OCI-LY1 (cell line): ENCODE measurements around the gene OR7A10.

Experiments used
- H2AFZ ChIP-seq: fragments of 200-600 bp; sonication (generic), shearing (Covaris generic); 2 replicates; pipeline ENCODE4 v1.6.0; 2014; ENCODE audit warnings: antibody characterized with exemption, mild to moderate bottlenecking, low read length
- H3F3A ChIP-seq: fragments of 200-600 bp; sonication (generic), shearing (Covaris generic); 2 replicates; pipeline ENCODE4 v1.6.0; 2014; ENCODE audit warnings: mild to moderate bottlenecking, antibody characterized with exemption, low read length, moderate library complexity; ENCODE audit not compliant: insufficient read depth
- H3K27ac ChIP-seq: fragments of 200-600 bp; sonication (generic); 2 replicates; pipeline ENCODE4 v1.5.1; 2014; ENCODE audit warnings: low read length, mixed run types, mild to moderate bottlenecking, low read depth; ENCODE audit not compliant: poor library complexity, severe bottlenecking
- H3K27me3 ChIP-seq: fragments of 200-600 bp; sonication (generic); 2 replicates; pipeline ENCODE4 v1.6.0; 2014; ENCODE audit warnings: antibody characterized with exemption, mild to moderate bottlenecking, low read length, moderate library complexity; ENCODE audit not compliant: insufficient read depth
- H3K36me3 ChIP-seq: fragments of 200-600 bp; sonication (generic); 2 replicates; pipeline ENCODE4 v1.6.1; 2014; ENCODE audit warnings: mild to moderate bottlenecking, antibody characterized with exemption, low read length, moderate library complexity, mixed read lengths; ENCODE audit not compliant: insufficient read depth
- H3K4me1 ChIP-seq: fragments of 200-600 bp; sonication (generic); 2 replicates; pipeline ENCODE4 v1.5.1; 2014; ENCODE audit warnings: mild to moderate bottlenecking, low read length, moderate library complexity; ENCODE audit not compliant: insufficient read depth, severe bottlenecking
- H3K4me2 ChIP-seq: fragments of 200-600 bp; sonication (generic), shearing (Covaris generic); 2 replicates; pipeline ENCODE4 v1.6.1; 2014; ENCODE audit warnings: low read length
- H3K4me3 ChIP-seq: fragments of 200-600 bp; sonication (generic); 2 replicates; pipeline ENCODE4 v1.5.1; 2014; ENCODE audit warnings: low read length, low read depth, mild to moderate bottlenecking, mixed read lengths; ENCODE audit not compliant: poor library complexity, severe bottlenecking
- H3K79me2 ChIP-seq: fragments of 200-600 bp; shearing (Covaris generic); 2 replicates; pipeline ENCODE4 v1.6.1; 2016; ENCODE audit warnings: mixed run types, low read length, mixed read lengths; ENCODE audit not compliant: insufficient read depth
- H3K9ac ChIP-seq: fragments of 200-600 bp; sonication (generic), shearing (Covaris generic); 2 replicates; pipeline ENCODE4 v1.6.1; 2014; ENCODE audit warnings: mild to moderate bottlenecking, low read length, mixed read lengths
- H3K9me2 ChIP-seq: fragments of 200-600 bp; sonication (generic), shearing (Covaris generic); 2 replicates; pipeline ENCODE4 v1.6.1; 2014; ENCODE audit warnings: low read depth, mild to moderate bottlenecking, low read length, mixed read lengths
- H3K9me3 ChIP-seq: fragments of 200-600 bp; shearing (Covaris generic); 2 replicates; pipeline ENCODE4 v1.6.1; 2014; ENCODE audit warnings: low read length, mixed read lengths
- H4K20me1 ChIP-seq: fragments of 200-600 bp; sonication (generic), shearing (Covaris generic); 2 replicates; pipeline ENCODE4 v1.6.0; 2016; ENCODE audit warnings: mild to moderate bottlenecking, low read length; ENCODE audit not compliant: insufficient read depth
- EZH2 ChIP-seq: fragments of 200-600 bp; sonication (generic), shearing (Covaris generic); IDR thresholded peaks from 2 replicates; pipeline ENCODE4 v1.8.0; 2017; ENCODE audit warnings: borderline replicate concordance, mixed run types, mild to moderate bottlenecking, antibody characterized with exemption, low read length, moderate library complexity, mixed read lengths
- TF ChIP-seq, protein P1 (sequence below): fragments of 200-600 bp; sonication (generic), shearing (Covaris generic); IDR thresholded peaks from 2 replicates; pipeline ENCODE4 v1.5.1; 2017; ENCODE audit warnings: mild to moderate bottlenecking, antibody characterized with exemption, low read length, moderate library complexity, mixed read lengths

The OR7A10 gene

DNA sequence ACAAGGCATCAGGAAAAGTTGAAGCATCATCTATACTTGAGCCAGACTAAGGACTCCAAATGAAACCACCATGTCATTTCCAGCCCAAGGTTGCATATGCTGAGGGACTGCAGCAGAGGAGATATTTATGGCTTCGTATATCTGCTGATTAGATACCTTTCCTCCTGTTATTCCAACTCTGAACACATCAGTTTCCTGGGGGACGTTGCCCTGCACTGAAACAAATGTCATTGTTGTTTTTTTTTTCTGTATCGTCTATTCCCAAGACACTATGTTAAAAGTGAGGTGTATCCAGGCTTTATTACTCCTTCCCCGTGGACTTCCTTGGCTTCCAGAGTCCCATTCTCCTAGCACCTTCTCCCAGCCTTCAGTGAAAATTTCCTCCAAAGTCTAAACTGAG is 37.3 kb upstream of the OR7A10 start, which contains the start of gene OR7A17:
Gene OR7A17, minus strand, starts transcription at position 101 of the 400 bp plus-strand sequence. CDS start 4,777 bp downstream, outside the sequence.
- Histone ChIP-seq H3K36me3 (no peaks in the 10 kb centered on the region), H2AFZ (no peak within 1 kb of the TSS), H3K27ac (no peak within 1 kb of the TSS), H3K4me1 (no peaks in the 10 kb centered on the region), H4K20me1 (no peaks in the 10 kb centered on the region), H3K79me2 (no peaks in the 10 kb centered on the region), H3F3A (no peaks in the 10 kb centered on the region), H3K4me3 (no peak within 1 kb of the TSS), H3K9me3 (0 out of 2 replicates have a peak, but pooled peaks cover 2% of the 10 kb centered on the region), H3K27me3 (no peaks in the 10 kb centered on the region), H3K4me2 (no peak within 1 kb of the TSS), H3K9ac (no peak within 1 kb of the TSS), H3K9me2 (no peaks in the 10 kb centered on the region)
- no peak for TF ChIP-seq EZH2
- TF ChIP-seq, protein P1, sequence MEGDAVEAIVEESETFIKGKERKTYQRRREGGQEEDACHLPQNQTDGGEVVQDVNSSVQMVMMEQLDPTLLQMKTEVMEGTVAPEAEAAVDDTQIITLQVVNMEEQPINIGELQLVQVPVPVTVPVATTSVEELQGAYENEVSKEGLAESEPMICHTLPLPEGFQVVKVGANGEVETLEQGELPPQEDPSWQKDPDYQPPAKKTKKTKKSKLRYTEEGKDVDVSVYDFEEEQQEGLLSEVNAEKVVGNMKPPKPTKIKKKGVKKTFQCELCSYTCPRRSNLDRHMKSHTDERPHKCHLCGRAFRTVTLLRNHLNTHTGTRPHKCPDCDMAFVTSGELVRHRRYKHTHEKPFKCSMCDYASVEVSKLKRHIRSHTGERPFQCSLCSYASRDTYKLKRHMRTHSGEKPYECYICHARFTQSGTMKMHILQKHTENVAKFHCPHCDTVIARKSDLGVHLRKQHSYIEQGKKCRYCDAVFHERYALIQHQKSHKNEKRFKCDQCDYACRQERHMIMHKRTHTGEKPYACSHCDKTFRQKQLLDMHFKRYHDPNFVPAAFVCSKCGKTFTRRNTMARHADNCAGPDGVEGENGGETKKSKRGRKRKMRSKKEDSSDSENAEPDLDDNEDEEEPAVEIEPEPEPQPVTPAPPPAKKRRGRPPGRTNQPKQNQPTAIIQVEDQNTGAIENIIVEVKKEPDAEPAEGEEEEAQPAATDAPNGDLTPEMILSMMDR, result no peak

DNA sequence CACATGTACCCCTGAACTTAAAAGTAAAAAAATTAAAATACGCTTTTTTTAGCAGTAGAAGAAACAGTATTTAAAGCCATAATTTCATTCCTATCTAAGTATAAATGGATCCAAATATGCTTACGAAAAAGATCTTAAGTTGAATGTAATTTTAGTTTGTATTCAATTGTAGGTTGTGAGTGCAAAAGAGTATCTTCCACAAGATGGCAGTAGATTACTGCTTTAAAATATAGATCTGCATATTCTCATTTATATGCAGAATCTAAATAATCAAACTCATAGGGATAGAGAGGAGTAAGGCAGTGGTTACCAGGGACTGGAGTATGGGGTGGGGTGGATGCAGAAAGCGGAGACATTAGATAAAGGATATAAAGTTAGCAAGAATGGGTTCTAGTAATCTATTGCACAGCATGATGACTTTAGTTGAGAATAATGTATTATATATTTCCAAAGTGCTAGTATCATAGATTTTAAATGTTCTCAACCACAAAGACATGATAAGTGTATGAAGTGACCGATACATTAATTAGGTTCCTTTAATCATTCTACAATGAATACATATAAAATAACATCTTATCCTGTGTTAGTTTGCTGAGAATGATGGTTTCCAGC is 23.0 kb upstream of the OR7A10 start:
- no peaks in the 10 kb centered on the region for H3K9me2 ChIP-seq
- no peaks in the 10 kb centered on the region for H3K27me3 ChIP-seq
- no peaks in the 10 kb centered on the region for H3K36me3 ChIP-seq
- H3K4me1 ChIP-seq, result no peaks in the 10 kb centered on the region
- H2AFZ ChIP-seq, result no peak overlapping the region
- H3K9me3 ChIP-seq, result no peaks in the 10 kb centered on the region
- H4K20me1 ChIP-seq, result no peaks in the 10 kb centered on the region
- H3K27ac ChIP-seq, result no peak overlapping the region
- no peak overlapping the region for H3K4me3 ChIP-seq
- H3F3A ChIP-seq, result no peaks in the 10 kb centered on the region
- no peak overlapping the region for H3K9ac ChIP-seq
- H3K4me2 ChIP-seq, result no peak overlapping the region
- H3K79me2 ChIP-seq, result no peaks in the 10 kb centered on the region
- TF ChIP-seq, protein P1, result peak; percentile 62
- TF ChIP-seq EZH2, result no peak

DNA sequence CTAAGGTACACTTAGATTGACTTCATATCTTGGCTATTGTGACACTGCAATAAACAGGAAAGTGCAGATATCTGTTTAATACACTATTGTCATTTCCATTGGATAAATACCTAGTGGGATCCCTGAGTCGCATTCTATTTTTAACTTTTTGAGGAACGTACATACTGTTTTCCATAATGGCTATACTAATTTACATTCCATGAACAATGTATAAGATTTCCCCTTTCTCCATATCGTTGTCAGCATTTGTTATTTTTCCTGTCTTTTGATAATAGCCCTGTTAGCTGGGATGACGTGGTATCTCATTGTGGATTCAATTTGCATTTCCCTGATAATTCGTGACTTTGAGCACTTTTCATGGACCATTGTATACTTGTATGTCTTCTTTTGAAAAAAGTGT is 19.8 kb upstream of the OR7A10 start:
- Histone ChIP-seq H3K9me3 (no peaks in the 10 kb centered on the region), H2AFZ (no peak overlapping the region), H3K79me2 (no peaks in the 10 kb centered on the region), H4K20me1 (no peaks in the 10 kb centered on the region), H3K4me3 (no peak overlapping the region), H3F3A (no peaks in the 10 kb centered on the region), H3K9ac (no peak overlapping the region), H3K4me2 (no peak overlapping the region), H3K27ac (no peak overlapping the region), H3K36me3 (no peaks in the 10 kb centered on the region), H3K4me1 (no peaks in the 10 kb centered on the region), H3K9me2 (no peaks in the 10 kb centered on the region), H3K27me3 (no peaks in the 10 kb centered on the region)
- TF ChIP-seq, protein P1, result no peak
- no peak for TF ChIP-seq EZH2
